Endothelial cell of coronary artery (primary cell): ENCODE results near the gene LMTK2. TPM values are rescaled to one million over a fixed set of nuclear protein-coding genes. Genes with fewer than 3 reads are reported as not detected.

Source experiments
- total RNA-seq: library from RNA; depleted of rRNA; stranded (reverse); fragments of >200 nt; gene quantifications from 2 replicates; pipeline ENCODE4 v1.2.3, GENCODE V29; 2014

LMTK2 gene
- 8.0 and 9.9 TPM in 2 replicates for total RNA-seq

DNA sequence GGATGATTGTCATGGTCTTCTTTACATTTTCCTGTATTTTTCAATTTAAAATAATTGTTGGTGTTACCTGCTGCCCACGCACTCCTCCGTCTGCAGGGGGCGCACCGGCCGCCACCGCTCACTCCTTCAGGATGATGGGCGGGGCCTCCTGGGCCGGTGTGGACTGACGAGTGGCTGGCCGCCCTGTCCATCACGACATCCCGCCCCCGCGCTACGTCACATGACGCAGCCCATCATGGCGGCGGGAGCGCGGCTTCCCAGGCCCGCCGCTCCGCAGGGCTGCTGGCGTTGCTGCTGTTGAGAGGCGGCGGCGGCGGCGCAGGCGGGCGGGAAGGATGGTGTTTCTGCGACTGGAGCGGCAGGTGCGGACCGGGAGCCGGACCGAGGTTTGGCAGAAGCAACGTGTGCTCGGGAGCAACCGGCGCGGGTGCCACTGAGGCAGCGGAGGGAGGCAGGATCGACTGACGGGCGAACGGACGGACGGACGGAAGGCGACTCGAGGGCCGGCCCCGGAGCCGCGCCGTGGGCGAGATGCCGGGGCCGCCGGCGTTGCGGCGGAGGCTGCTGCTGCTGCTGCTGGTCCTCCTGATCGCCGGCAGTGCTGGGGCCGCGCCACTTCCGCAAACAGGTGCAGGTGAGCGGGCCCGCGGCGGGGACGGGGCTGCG, at the start of gene LMTK2:
TSS of gene LMTK2 (plus strand) at position 216 of the 666 bp plus-strand sequence. CDS start at position 532, 316 bp downstream.

DNA sequence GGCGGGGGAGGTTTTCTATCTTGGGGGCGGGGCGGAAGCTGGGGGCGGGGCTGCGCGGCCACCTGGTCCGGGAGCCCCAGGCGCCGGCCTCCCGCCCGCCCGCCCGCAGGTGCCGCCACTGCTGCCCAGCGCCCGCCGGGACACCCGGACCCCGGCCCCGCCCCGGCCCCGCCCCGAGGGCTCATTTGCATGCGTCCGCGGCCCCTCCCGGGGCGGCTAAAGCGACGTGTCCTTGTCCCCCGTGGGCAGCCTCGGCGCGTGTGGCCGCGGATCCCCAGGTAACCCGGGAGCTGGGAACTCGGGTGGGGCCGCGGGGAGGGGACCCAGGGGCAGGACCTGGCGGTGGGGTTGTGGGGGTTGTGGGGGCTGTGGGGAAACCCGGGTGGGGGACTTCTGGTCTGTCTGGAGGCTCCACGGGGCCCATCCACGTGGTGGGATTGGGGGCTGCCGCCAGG, 104.6 kb downstream of the LMTK2 start, which contains the start of gene BHLHA15:
TSS of gene BHLHA15 (plus strand) at position 219 of the 455 bp plus-strand sequence. CDS start 871 bp downstream, outside the sequence.

DNA sequence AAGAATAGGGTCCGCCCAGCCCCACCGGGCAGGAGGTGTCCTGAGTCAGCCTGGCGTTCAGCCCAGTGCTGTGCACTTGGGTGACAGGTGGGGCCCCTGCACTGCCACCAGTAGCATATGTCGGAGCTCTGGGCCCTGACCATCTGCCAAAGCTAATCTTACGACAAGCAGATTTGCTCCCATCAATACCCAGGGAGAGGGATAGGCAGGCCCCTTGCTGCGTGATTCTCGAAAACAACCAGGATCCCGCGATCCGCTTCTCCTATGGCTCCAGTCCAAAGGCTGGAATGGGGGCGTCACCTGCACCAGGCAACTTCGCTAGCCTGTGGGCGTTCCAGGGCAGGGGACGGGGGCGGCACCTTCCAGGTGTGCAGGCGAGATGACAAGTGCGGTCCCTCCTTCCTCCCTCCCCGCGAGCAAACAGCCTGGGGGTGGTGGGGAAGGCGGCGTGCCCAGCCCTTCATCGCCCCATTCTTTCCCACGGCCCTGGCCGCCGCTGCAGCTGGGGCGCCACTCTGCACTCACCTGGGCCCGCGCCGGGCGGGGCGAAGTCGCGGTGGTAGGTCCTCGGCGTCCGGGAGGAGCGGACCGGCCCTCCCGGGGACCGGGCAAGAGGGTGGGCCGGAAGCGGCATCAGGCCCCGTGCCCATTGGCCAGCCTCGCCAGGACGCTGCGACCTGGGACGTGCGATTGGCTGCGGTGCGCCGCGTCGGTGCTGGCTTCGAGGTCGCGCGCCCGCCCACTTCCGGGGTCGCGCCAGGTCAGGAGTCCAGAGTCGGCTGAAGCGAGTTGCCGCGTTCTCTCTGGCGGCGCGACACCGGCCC, 145.2 kb downstream of the LMTK2 start, which contains the start of gene TECPR1:
TSS of gene TECPR1 (minus strand) at position 632 of the 824 bp plus-strand sequence. CDS start 6,086 bp downstream, outside the sequence.

Other genes with a start within 250 kb of the LMTK2 start
- 3.6 and 28.3 TPM in 2 replicates for gene ASNS, start 234.5 kb upstream of the LMTK2 start, total RNA-seq
- gene OCM2, start 116.7 kb upstream of the LMTK2 start, total RNA-seq, result not detected in 2 replicates
- 0.09 and 0.27 TPM in 2 replicates for gene BHLHA15, start 104.6 kb downstream of the LMTK2 start, total RNA-seq
- gene TECPR1, start 145.4 kb downstream of the LMTK2 start, total RNA-seq, result 52.8 and 64.7 TPM in 2 replicates
- 65.7 and 76.6 TPM in 2 replicates for gene BRI3, start 174.8 kb downstream of the LMTK2 start, total RNA-seq